Keratinocyte (primary cell): ENCODE measurements around the gene FANCF. TPM values are rescaled to one million over a fixed set of nuclear protein-coding genes. Genes with fewer than 3 reads are reported as not detected.

Experiments
- DNase-seq: peaks from one replicate; pipeline ENCODE4 v3.0.0-alpha.2; 2011; ENCODE audit warnings: low read depth, missing footprints, low spot score
- FAIRE-seq: peaks from 2 replicates; lab custom pipeline; 2011; peaks lifted over from hg19 to GRCh38; lab: Jason Lieb, UNC
- H2AFZ ChIP-seq: 2 replicates; pipeline ENCODE4 v1.6.0; 2012; ENCODE audit warnings: low read length, control low read depth, inconsistent platforms; ENCODE audit not compliant: control insufficient read depth
- H3K27ac ChIP-seq: 2 replicates; pipeline ENCODE4 v1.5.1; 2011; ENCODE audit warnings: low read length; ENCODE audit not compliant: control insufficient read depth, insufficient read depth
- H3K27me3 ChIP-seq: 3 replicates; pipeline ENCODE4 v1.6.0; 2011; ENCODE audit warnings: low read length; ENCODE audit not compliant: control insufficient read depth, insufficient read depth; ENCODE audit errors: extremely low read depth
- H3K36me3 ChIP-seq, 2 experiments: 2 replicates in 1 of 2; 3 replicates in 1 of 2; pipeline ENCODE4 v1.5.1; 2011; ENCODE audit warnings: low read length in 2 of 2, mild to moderate bottlenecking in 1 of 2; ENCODE audit not compliant: control insufficient read depth in 2 of 2, insufficient read depth in 2 of 2; ENCODE audit errors: extremely low read depth in 1 of 2
- H3K4me1 ChIP-seq: 3 replicates; pipeline ENCODE4 v1.5.1; 2011; ENCODE audit warnings: low read length; ENCODE audit not compliant: control insufficient read depth, insufficient read depth; ENCODE audit errors: extremely low read depth
- H3K4me2 ChIP-seq: 3 replicates; pipeline ENCODE4 v1.6.0; 2011; ENCODE audit warnings: low read depth, low read length; ENCODE audit not compliant: control insufficient read depth, insufficient read depth; ENCODE audit errors: extremely low read depth
- H3K4me3 ChIP-seq, 3 experiments: fragments of 200-600 bp in 1 of 3; sonication (generic) in 1 of 3; 2 replicates in 2 of 3; 3 replicates in 1 of 3; pipeline ENCODE4 v1.5.1; 2011 to 2016; ENCODE audit warnings: low read length in 3 of 3, mild to moderate bottlenecking in 3 of 3, control low read depth in 2 of 3, inconsistent platforms in 1 of 3, low read depth in 1 of 3, mixed read lengths in 1 of 3, mixed run types in 1 of 3, moderate library complexity in 1 of 3; ENCODE audit not compliant: control insufficient read depth in 2 of 3, insufficient read depth in 2 of 3; ENCODE audit errors: extremely low read depth in 1 of 3
- H3K79me2 ChIP-seq: 2 replicates; pipeline ENCODE4 v1.6.0; 2012; ENCODE audit warnings: low read length; ENCODE audit not compliant: control insufficient read depth, insufficient read depth
- H3K9ac ChIP-seq: 3 replicates; pipeline ENCODE4 v1.6.0; 2011; ENCODE audit warnings: low read length; ENCODE audit not compliant: control insufficient read depth, insufficient read depth; ENCODE audit errors: extremely low read depth
- H3K9me1 ChIP-seq: 3 replicates; pipeline ENCODE4 v1.6.0; 2011; ENCODE audit warnings: low read length; ENCODE audit not compliant: control insufficient read depth, insufficient read depth; ENCODE audit errors: extremely low read depth
- H3K9me3 ChIP-seq: 2 replicates; pipeline ENCODE4 v1.5.1; 2012; ENCODE audit warnings: low read depth, low read length; ENCODE audit not compliant: control insufficient read depth
- H4K20me1 ChIP-seq: 3 replicates; pipeline ENCODE4 v1.6.0; 2011; ENCODE audit warnings: low read length; ENCODE audit not compliant: control insufficient read depth, insufficient read depth; ENCODE audit errors: extremely low read depth
- CTCF ChIP-seq, 3 experiments: IDR thresholded peaks in 1 of 3; conservative IDR thresholded peaks in 1 of 3; optimal IDR thresholded peaks in 1 of 3; 2 replicates in 2 of 3; 3 replicates in 1 of 3; pipeline versions ENCODE3 to v1.5.1; 2011; ENCODE audit warnings: low read length in 3 of 3, mild to moderate bottlenecking in 3 of 3, moderate library complexity in 2 of 3, control low read depth in 1 of 3, inconsistent platforms in 1 of 3; ENCODE audit not compliant: insufficient read depth in 2 of 3; ENCODE audit errors: extremely low read depth in 1 of 3
- EZH2 ChIP-seq: IDR thresholded peaks from one replicate; pipeline ENCODE4 v1.6.1; 2012; ENCODE audit warnings: inconsistent platforms, mild to moderate bottlenecking, low read length, moderate library complexity
- dilution Hi-C: fragments of 300-500 bp; cut with MboI; formaldehyde crosslinking; loops from one replicate; pipeline ENCODE4 v1.7.0; 2020; ENCODE audit warnings: low sequenced_read_pairs; ENCODE audit not compliant: extremely low pct_ligation_motif_present
- polyA plus RNA-seq, 5 experiments: library from polyadenylated mRNA; depleted of rRNA in 3 of 5; stranded (reverse) in 3 of 5; stranded (forward) in 1 of 5; unstranded in 1 of 5; fragments of >200 nt; gene quantifications; 1 replicate in 1 of 5; 2 replicates in 3 of 5; 3 replicates in 1 of 5; pipeline versions ENCODE4 v1.2.1 to v1.2.3, GENCODE V29; 2011 to 2012; ENCODE audit warnings: missing spikeins in 2 of 5, low read depth in 1 of 5, low replicate concordance in 1 of 5

The FANCF gene
- polyA plus RNA-seq, 1 donor (not counting 4 experiments of a cell fraction or from before 2014, with no cell fraction given) = 5.2 TPM

- Histone ChIP-seq H3K27me3 (no peaks in the 10 kb centered on the region), H3K4me3 (no peak overlapping the region), H3K4me1 (no peaks in the 10 kb centered on the region), H3K9me3 (no peaks in the 10 kb centered on the region), H3K9me1 (no peaks in the 10 kb centered on the region), H4K20me1 (no peaks in the 10 kb centered on the region), H3K9ac (no peak overlapping the region), H3K4me2 (no peak overlapping the region), H3K27ac (no peak overlapping the region), H3K79me2 (no peaks in the 10 kb centered on the region), H3K36me3 (no peaks in the 10 kb centered on the region), H2AFZ (no peak overlapping the region)
- dilution Hi-C loops = no loop called here
- TF ChIP-seq CTCF (optimal IDR thresholded peaks at IDR 0.05 in 1 of 3, IDR thresholded peaks at IDR 0.05 in 1 of 3, conservative IDR thresholded peaks at IDR 0.05 in 1 of 3; ENCODE audit: extremely low read depth in 1 of 3, insufficient read depth in 2 of 3, low read length in 3 of 3) = no peak
- TF ChIP-seq EZH2 = no peak
- no peak for DNase-seq
- no peak for FAIRE-seq
Observed at GRCh38 chr11:22603933-22604332, 21.7 kb downstream of the FANCF start.

- H3K4me2 ChIP-seq = no peak overlapping the region
- no peak for TF ChIP-seq EZH2
- no peaks in the 10 kb centered on the region for H3K4me1 ChIP-seq
- no peaks in the 10 kb centered on the region for H4K20me1 ChIP-seq
- no peaks in the 10 kb centered on the region for H3K27me3 ChIP-seq
- H3K4me3 ChIP-seq = no peak overlapping the region
- FAIRE-seq = no peak
- H3K27ac ChIP-seq = no peak overlapping the region
- H3K79me2 ChIP-seq = no peaks in the 10 kb centered on the region
- no peak overlapping the region for H2AFZ ChIP-seq
- H3K9ac ChIP-seq = no peak overlapping the region
- H3K9me1 ChIP-seq = no peaks in the 10 kb centered on the region
- H3K9me3 ChIP-seq = no peaks in the 10 kb centered on the region
- DNase-seq = no peak
- no peaks in the 10 kb centered on the region for H3K36me3 ChIP-seq
- dilution Hi-C loops = no loop called here
Observed at GRCh38 chr11:22602504-22602903, 23.1 kb downstream of the FANCF start.

GRCh38 chr11:22599458-22599857, 26.2 kb downstream of the FANCF start:
- Histone ChIP-seq H3K79me2 (no peaks in the 10 kb centered on the region), H3K27me3 (no peaks in the 10 kb centered on the region), H3K4me3 (no peak overlapping the region), H3K4me1 (no peaks in the 10 kb centered on the region), H3K4me2 (no peak overlapping the region), H3K9me1 (no peaks in the 10 kb centered on the region), H3K9me3 (no peaks in the 10 kb centered on the region), H2AFZ (no peak overlapping the region), H4K20me1 (no peaks in the 10 kb centered on the region), H3K9ac (no peak overlapping the region), H3K36me3 (no peaks in the 10 kb centered on the region), H3K27ac (no peak overlapping the region)
- FAIRE-seq (no peak), DNase-seq (no peak)
- TF ChIP-seq CTCF (optimal IDR thresholded peaks at IDR 0.05 in 1 of 3, IDR thresholded peaks at IDR 0.05 in 1 of 3, conservative IDR thresholded peaks at IDR 0.05 in 1 of 3; ENCODE audit: extremely low read depth in 1 of 3, insufficient read depth in 2 of 3, low read length in 3 of 3) (no peak), EZH2 (no peak)
- dilution Hi-C loops = no loop called here
